Measurements from ENCODE around the gene SEC61A2. TPM values are rescaled to one million over a fixed set of nuclear protein-coding genes. Genes with fewer than 3 reads are reported as not detected.

SEC61A2 gene
- total and polyA plus RNA-seq, 7 donors = 5.9 to 16.0 (median 7.9) TPM

DNA sequence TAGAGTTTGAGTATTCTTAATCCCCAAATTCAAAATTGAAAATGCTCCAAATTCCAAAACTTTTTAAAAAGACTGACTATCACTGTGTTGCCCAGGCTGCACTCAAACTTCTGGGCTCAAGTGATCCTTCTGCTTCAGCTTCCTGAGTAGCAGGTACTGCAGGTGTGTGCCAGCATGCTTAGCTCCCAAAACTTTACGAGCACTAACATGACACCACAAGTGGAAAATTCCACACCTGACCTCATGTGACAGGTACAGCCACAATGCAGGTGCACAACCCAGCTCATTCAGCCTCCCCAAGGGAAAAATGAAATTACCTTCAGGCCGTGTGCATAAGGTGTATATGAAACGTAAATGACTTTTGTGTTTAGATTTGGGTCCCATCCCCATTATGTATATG lies 83.0 kb downstream of the SEC61A2 start:
- H3K9me3 ChIP-seq = no peaks in the 10 kb centered on the region
- peaks cover 11% of the 10 kb centered on the region for H3K4me1 ChIP-seq
- WGBS, 3 donors = 88 to 96% (median 90%) methylated on average over 3 of the region's 3 CpGs
- no peak overlapping the region for H3K27ac ChIP-seq
- DNase-seq (no peak), ATAC-seq (no peak)
- peaks cover 14 to 72% of the 10 kb centered on the region in 2 donors for H3K36me3 ChIP-seq (ENCODE audit: insufficient read depth in 1 of 2, low read depth in 1 of 2)
- intact Hi-C loops (cut with DNase I) = no loop called here
- no peak overlapping the region for H3K4me3 ChIP-seq
- TF ChIP-seq, protein P1, sequence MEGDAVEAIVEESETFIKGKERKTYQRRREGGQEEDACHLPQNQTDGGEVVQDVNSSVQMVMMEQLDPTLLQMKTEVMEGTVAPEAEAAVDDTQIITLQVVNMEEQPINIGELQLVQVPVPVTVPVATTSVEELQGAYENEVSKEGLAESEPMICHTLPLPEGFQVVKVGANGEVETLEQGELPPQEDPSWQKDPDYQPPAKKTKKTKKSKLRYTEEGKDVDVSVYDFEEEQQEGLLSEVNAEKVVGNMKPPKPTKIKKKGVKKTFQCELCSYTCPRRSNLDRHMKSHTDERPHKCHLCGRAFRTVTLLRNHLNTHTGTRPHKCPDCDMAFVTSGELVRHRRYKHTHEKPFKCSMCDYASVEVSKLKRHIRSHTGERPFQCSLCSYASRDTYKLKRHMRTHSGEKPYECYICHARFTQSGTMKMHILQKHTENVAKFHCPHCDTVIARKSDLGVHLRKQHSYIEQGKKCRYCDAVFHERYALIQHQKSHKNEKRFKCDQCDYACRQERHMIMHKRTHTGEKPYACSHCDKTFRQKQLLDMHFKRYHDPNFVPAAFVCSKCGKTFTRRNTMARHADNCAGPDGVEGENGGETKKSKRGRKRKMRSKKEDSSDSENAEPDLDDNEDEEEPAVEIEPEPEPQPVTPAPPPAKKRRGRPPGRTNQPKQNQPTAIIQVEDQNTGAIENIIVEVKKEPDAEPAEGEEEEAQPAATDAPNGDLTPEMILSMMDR (IDR thresholded peaks at IDR 0.05) = no peak
- no peaks in the 10 kb centered on the region for H3K27me3 ChIP-seq (ENCODE audit: insufficient read depth in 3 of 3, low read length in 2 of 3)

DNA sequence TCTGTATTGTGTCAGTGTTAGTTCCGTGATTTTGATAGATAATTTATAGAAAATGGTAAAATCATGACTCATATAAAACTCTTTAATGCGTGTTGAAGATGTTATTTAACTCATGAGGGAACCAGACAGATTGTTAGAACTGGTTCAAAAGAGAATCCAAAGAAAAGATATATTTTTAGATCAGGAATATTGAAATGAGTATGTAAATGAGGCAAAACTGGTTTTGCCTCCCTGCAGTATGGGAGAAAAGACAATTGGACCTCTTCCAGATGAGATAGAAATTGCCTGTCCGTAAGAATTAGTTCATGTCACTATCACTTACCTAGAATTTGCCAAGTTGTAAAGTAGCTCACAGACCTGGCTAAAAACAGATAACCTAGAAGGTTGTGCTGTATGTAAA lies 84.1 kb downstream of the SEC61A2 start:
- H3K4me3 ChIP-seq = no peak overlapping the region
- intact Hi-C loops (cut with DNase I) = no loop called here

DNA sequence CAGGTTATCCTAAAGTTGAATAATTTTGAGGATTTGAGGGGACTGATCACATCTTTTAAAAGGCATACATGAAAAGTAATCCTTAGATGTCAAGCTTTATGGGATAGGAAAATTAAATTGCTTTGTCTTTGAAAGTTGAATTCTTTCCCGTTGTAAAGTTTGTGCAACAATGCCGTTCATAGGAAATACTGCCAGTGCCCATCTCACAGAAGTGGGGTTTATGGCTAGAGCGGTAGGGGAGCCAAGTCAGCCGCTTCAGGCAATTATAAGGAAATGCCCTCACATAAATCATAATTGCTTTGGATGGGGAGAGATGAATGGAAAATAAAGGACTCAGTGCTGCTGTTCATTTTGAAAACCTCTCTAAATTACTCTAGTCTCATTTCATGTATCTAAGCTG lies 84.6 kb downstream of the SEC61A2 start:
- ATAC-seq (no peak), DNase-seq (no peak)
- TF ChIP-seq, protein P1 (IDR thresholded peaks at IDR 0.05) = no peak
- Histone ChIP-seq H3K36me3 (ENCODE audit: insufficient read depth in 1 of 2, low read depth in 1 of 2) (peaks cover 19 to 81% of the 10 kb centered on the region in 2 donors), H3K9me3 (no peaks in the 10 kb centered on the region), H3K4me3 (no peak overlapping the region), H3K4me1 (peaks cover 11% of the 10 kb centered on the region), H3K27ac (no peak overlapping the region), H3K27me3 (ENCODE audit: insufficient read depth in 3 of 3, low read length in 2 of 3) (no peaks in the 10 kb centered on the region)
- intact Hi-C loops (cut with DNase I) = no loop called here
- 64 to 76% (median 71%) methylated on average over 4 of the region's 4 CpGs for WGBS, 3 donors

More for the DNA sequence above, 84.1 kb downstream of the SEC61A2 start:
- no peak for DNase-seq
- WGBS, 3 donors = 64 to 67% (median 65%) methylated on average over 3 of the region's 3 CpGs
- no peaks in the 10 kb centered on the region for H3K9me3 ChIP-seq
- no peaks in the 10 kb centered on the region for H3K27me3 ChIP-seq (ENCODE audit: insufficient read depth in 3 of 3, low read length in 2 of 3)
- TF ChIP-seq, protein P1 (IDR thresholded peaks at IDR 0.05) = no peak
- peaks cover 11% of the 10 kb centered on the region for H3K4me1 ChIP-seq
- ATAC-seq = peak in 1 of 4 donors; percentile 33
- peaks cover 16 to 76% of the 10 kb centered on the region in 2 donors for H3K36me3 ChIP-seq (ENCODE audit: insufficient read depth in 1 of 2, low read depth in 1 of 2)
- H3K27ac ChIP-seq = no peak overlapping the region

DNA sequence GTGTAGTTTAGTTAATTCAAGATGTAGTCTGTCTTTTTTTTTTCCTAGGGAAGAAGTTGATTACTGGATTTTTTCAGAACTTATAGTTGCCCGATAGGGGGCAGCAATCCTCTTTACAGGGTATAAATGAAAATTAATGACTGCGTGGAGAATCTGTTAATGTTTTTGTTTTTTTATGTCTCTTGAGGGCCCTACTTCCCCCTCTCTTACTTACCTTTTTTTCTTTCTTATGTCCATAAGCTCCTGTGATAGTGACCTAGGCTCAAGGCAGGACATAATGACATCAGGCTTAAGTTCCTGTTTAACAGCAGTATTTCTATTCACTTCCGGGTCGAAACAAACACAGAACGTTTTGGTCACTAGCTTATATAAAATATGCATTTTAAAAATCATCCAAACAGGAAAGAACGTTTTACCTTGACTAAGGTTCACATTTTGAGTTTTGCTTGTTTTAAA lies 85.3 kb downstream of the SEC61A2 start:
- DNase-seq (no peak), ATAC-seq (peak in 1 of 4 donors; percentile 42)
- Histone ChIP-seq H3K27ac (peak overlapping the region; percentile 25), H3K4me1 (peaks cover 11% of the 10 kb centered on the region), H3K4me3 (peak overlapping the region; percentile 35), H3K9me3 (no peaks in the 10 kb centered on the region), H3K36me3 (ENCODE audit: insufficient read depth in 1 of 2, low read depth in 1 of 2) (peaks cover 22 to 81% of the 10 kb centered on the region in 2 donors), H3K27me3 (ENCODE audit: insufficient read depth in 3 of 3, low read length in 2 of 3) (no peaks in the 10 kb centered on the region)
- TF ChIP-seq, protein P1 (IDR thresholded peaks at IDR 0.05) = peak; percentile 61
- intact Hi-C loops (cut with DNase I) = no loop called here
- 36 to 48% (median 45%) methylated on average over 6 of the region's 6 CpGs for WGBS, 3 donors

Other genes with a start within 250 kb of the SEC61A2 start
- gene UPF2, start 86.9 kb upstream of the SEC61A2 start, total RNA-seq = 10 to 100 TPM; 18.9 to 35.1 (median 24.5) TPM
- gene UPF2, start 86.9 kb upstream of the SEC61A2 start, polyA plus RNA-seq = 10 to 100 TPM; 12.7 to 31.1 (median 20.1) TPM
- 10 to 100 TPM; 14.1 to 31.7 (median 20.0) TPM for gene DHTKD1, start 60.7 kb upstream of the SEC61A2 start, total RNA-seq
- 10 to 100 TPM in 1 of 3 donors, 1 to 10 TPM in 2; 5.8 to 10.4 (median 6.1) TPM for gene DHTKD1, start 60.7 kb upstream of the SEC61A2 start, polyA plus RNA-seq
- 1 to 10 TPM; 4.8 to 5.2 (median 5.2) TPM for gene NUDT5, start 66.2 kb downstream of the SEC61A2 start, total RNA-seq
- 10 to 100 TPM in 2 of 3 donors, 1 to 10 TPM in 1; 7.1 to 11.3 (median 11.0) TPM for gene NUDT5, start 66.2 kb downstream of the SEC61A2 start, polyA plus RNA-seq
- 10 to 100 TPM; 29.1 to 46.1 (median 38.6) TPM for gene CDC123, start 66.5 kb downstream of the SEC61A2 start, total RNA-seq
- gene CDC123, start 66.5 kb downstream of the SEC61A2 start, polyA plus RNA-seq = 100 to 1,000 TPM in 1 of 3 donors, 10 to 100 TPM in 2; 33.6 to 103 (median 84.6) TPM
- gene CAMK1D, start 219.9 kb downstream of the SEC61A2 start, total RNA-seq = 1 to 10 TPM in 3 of 4 donors, under 1 TPM in 1; 0.47 to 1.8 (median 1.3) TPM
- gene CAMK1D, start 219.9 kb downstream of the SEC61A2 start, polyA plus RNA-seq = under 1 TPM; 0.39 to 0.53 (median 0.47) TPM